GM19193 (cell line): ENCODE measurements around the gene C3AR1.

Source experiments
- POLR2A ChIP-seq: IDR thresholded peaks from 4 replicates; pipeline ENCODE4 v1.6.1; 2011; ENCODE audit not compliant: insufficient read depth, insufficient read length; ENCODE audit errors: extremely low read depth

Gene C3AR1

DNA sequence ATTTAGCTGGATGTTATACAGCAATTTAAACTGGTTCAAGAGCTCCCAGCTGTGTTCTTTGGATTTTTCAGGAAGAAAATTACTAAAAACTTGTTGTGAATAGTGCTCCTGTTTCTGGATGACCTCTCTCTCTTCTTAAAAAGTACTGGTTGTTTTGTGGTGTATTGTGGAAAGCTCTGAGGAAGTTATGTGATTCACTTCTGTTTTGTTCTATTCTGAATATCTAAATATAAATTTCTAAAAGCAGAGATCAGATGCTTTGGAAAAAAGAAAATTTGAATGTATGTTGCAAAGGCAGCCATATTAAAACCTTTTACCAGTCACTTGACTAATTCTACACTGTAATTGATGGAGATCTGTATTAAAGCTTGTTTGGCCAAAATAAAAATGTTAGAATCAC is 3.4 kb upstream of the C3AR1 start:
- TF ChIP-seq POLR2A: no peak

DNA sequence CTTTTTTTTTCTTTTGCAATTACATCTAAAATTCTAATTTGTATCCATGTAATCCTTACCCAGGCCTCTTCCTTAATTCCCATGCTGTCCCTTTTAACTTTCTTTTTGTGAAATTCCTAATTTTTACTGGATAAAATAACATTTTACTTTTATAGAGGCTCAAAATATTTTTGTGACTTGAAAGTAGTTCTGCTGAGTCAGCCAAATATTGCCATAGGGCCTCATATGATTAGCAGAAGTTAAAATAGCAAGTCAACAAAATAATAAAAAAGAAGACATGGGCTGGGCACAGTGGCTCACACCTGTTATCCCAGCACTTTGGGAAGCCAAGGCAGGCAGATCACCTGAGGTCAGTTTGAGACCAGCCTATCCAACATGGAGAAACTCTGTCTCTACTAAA is 2.0 kb downstream of the C3AR1 start:
- TF ChIP-seq POLR2A: no peak

DNA sequence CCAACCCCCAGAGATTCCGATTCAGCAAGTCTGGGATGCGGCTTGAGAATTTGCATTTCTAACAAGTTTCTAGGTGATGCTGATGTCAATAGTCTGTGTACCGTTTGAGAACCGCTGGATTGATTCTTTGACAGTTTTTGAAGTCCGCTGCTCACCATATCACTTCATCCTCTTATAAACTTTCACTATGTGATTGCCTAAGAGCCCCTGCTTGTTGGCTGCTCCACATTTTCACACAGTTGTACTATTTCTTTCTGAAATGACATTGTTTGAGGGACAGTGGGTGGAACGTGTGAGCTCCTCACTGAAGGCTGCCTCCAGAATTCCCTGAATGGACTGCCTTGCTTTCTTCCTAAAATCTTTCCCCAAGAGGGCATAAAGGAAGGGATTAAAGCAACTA is 7.7 kb downstream of the C3AR1 start:
- TF ChIP-seq POLR2A: no peak

DNA sequence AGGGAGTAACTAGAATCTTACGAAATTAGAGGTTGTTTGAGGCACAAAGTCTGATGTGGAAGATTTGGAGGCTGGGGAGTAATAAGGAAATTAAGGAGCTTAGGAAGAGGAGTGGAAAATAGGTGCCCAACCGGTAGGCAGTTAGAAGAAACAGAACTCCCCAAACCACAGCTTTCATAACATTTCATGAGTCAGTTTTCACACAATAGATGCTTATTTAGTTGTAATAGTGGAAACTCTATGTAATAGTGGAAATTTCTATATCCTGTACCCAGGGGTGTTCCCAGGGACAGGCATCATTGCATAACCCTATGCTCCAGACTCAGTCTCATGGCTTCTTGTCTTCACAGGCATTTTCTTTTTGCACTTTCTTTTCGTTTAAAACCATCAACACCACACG is 8.3 kb downstream of the C3AR1 start:
- no peak for TF ChIP-seq POLR2A

DNA sequence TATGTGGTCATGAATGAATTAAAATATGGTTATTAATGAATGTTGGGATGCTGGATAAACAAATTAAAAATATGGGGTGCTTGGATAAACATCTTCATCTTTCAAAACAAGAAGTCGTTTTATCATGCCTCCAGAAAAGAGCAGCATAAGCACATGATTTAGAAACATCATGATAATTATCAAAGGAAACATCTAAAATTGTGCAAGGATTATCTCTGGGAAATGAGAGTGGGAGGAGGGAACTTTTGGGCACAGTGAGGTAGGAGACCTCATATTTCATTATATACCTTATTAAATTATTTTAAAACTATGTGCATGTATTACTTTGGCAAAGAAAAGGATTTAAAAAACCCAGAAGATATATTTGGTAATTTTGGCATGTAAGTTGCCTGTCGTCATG is 8.9 kb downstream of the C3AR1 start:
- TF ChIP-seq POLR2A: no peak

DNA sequence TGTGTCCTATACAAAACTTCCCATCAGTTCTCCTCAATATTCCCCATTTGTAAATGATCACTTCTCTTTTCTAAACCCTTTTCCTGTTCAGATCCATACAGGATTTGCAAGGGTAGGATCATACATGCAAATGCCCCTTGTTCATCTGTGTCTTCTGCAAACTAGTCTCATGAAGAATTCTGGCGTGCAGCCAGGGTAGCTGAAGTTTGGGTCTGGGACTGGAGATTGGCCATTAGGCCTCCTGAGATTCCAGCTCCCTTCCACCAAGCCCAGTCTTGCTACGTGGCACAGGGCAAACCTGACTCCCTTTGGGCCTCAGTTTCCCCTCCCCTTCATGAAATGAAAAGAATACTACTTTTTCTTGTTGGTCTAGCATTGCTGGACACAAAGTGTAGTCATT is 11.3 kb downstream of the C3AR1 start:
- TF ChIP-seq POLR2A: no peak

DNA sequence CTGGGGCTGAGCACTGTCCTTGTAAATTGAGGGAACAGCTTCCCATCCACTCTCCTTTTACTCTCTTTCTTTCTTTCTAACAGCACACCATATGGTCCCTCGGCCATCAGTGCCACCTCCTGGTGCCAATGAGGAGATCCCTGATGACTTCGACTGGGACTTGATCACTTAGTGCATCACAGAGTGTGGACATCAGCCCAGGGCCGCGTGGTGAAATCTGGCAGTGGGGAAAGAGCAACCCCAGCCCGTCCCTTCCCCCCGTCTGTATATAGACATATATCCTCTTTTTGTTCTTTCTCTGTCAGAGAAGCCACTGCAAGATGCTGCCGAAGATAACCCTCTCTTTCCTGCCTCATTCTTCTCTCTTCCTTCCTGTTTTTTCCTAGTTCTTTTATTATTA is 13.5 kb downstream of the C3AR1 start:
- no peak for TF ChIP-seq POLR2A

DNA sequence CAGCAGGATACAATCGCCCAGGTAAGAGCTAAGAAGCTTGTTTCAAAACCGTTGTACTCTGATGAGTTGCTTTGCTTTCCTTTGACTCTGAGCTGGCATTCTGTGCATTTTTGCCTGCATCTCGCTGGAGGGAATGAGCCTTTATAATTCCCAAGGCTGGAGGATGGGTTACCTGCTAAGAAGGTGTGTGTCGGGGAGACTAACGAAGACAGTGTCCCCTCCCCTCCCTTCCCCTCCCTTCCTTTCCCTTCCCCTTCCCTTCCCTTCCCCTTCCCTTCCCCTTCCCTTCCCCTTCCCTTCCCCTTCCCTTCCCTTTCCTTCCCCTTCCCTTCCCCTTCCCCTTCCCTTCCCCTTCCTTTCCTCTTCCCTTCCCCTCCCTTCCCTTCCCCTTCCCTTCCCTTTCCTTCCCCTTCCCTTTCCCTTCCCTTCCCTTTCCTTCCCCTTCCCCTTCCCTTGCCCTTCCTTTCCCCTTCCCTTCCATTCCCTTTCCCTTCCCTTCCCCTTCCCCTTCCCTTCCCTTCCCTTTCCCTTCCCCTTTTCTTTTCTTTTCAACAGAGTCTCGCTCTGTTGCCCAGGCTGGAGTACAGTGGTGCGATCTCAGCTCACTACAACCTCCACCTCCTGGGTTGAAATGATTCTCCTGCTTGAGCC is 15.4 kb downstream of the C3AR1 start:
- no peak for TF ChIP-seq POLR2A

DNA sequence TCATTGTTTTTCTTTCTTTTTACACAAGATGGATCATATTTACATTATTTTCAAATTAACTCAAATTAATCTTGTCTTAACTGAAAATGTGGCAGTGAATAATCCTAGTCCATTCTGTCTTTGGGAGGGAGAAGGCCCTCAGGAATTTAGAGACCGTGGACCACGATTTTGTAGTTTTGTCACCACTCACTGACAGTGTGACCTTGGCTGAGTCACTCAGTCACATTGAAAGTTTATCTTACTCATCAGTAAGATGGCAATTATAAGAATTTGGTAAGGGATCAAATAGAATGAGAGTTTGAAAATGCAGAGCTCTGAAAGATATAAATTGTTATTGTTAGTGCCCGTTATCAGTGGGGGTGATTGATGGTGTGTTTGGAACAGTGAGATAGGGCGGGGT is 17.3 kb downstream of the C3AR1 start:
- TF ChIP-seq POLR2A: no peak

DNA sequence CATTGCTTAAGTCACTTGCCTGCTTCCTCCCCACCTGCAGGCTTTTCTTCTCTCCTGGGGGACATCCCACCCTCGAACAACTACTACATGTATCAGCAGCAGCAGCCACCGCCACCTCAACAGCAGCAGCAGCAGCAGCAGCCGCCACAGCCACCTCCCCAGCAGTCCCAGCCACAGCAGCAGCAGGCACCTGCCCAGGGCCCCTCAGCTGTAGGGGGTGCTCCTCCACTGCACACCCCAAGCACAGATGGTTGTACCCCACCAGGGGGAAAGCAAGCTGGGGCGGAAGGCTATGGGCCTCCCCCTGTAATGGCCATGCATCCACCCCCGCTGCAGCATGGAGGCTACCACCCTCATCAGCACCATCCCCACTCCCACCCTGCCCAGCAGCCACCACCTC is 18.3 kb downstream of the C3AR1 start:
- TF ChIP-seq POLR2A: no peak

DNA sequence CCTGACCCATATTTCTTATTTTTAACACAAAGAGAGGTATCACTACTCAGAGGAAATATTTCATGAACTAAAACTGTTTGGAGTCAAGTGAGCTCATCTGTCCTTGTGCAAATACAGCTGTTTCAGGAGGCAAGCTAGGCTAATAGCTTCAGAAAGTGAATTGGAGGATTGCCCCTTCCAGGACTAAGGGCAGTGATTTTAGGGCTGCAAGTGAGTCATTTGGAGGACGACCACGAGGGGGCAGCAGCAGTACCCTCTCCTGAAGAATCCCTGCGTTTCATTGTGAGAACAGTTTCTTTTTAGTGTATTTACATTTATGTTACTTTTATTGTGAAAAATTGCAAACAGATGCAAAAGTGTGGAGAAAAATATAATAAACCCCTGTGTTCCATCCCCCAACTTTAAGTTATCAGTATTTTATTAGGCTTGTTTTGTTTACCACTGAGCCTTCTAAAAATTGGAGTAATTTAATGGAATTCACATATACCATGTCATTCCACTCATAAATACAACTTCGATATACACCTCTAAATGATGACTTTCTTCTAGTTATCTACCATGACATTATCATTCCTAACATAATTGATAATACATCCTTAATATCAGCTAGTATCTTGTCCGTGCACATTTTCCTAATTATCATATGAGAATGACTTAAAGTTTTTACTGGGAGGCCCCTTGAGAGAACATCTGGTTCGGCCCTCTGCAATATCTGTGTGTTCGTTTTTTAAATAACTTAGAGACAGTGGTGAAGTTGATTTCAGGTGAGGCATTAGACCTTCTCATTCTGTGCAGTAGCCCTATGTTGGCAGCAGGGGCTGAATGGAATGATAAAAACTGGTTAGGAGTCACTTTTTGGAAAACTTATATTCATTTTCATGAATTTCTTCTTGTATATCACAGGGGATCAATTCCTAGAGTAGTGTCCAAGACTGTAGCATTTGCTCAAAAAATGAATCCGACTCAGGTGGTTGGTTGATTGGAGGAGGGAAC is 19.9 kb downstream of the C3AR1 start:
- TF ChIP-seq POLR2A: no peak

DNA sequence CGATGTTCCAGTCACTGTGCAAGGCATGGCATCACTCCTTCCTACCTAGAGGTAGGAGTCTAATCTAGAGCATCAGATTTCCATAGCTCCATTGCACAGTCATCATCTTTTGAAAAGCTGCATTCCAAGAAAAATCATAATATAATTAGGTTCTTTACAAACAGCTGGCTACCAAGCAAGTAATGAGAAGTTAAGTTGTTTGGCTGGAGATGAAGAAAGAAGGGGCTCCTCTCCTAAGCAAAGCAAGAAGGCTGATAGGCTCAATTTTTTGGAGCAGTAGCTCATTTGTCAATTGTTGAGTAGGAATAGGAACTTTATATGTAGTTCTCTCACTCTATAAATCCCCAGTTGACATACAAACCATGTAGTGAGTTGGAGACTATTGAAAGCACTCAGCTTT is 25.4 kb downstream of the C3AR1 start:
- no peak for TF ChIP-seq POLR2A

DNA sequence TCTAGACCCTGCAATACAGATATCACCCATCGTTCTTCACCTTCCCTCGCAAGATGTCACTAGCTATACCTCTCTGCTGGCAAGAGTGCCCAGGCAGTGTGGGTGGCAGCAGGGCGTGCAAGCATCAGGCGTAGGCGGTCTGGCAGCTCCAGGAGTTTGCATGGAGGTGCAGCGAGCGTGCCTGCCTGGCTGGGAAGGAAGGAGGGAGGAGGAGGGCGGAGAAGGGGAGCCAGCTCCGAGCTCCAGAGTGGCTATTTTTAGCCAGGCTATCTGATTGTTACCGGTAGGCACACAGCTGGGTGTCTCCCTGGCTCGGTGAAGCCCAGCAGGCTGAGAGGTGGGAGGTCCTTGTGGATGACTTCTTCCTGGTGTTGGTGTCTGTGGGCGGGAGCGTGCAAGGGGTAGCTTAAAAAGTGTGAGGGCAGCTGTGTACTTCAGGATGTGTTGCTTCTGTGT is 27.5 kb downstream of the C3AR1 start:
- no peak for TF ChIP-seq POLR2A

DNA sequence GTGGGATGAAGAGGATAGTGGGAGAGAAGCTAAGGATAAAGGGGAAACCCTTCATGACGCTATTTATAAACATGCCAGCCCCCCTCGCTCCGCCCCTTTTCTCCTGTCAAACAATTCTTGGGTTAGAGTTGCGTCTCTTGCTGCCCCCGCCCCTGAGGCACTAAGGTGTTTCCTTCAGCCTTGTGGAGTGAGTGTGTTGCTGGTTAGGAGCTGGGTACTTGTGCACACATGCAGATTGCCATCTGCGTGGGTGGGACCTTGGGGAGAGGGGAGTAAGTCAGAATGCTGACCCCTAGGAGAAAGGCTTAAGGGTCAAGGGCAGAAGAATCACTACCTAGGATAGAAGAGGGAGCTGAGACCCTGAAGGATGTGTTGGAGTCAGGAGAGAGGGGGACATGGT is 28.2 kb downstream of the C3AR1 start:
- no peak for TF ChIP-seq POLR2A

DNA sequence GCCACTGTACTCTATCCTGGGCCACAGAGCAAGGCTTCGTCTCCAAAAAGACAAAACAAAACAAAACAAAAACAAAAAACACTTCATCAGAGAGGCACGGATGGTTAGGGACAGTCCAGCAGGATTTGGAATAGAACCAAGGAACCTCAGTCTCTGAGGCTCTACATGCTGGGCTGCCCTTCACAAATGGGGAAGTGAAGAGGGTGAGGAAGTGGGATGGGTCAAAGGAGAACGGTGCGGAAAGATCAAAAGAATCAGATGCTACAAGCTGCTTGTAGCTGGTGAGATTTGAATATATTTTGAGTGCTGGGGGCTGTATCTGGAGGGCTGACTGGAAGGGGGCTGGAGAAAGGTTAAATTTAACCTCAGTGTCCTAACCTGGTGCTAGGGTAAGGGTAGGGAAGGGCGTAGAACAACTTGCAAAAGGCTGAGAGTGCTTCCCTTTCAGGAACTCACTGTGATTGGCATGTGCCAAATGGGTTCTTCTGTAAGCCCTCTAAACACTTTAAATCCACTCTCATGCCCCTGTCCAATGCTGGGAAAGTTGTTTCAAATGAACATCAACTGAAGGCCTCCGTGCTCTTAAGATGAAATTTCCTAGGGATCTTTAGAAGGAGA is 29.0 kb downstream of the C3AR1 start:
- TF ChIP-seq POLR2A: no peak

DNA sequence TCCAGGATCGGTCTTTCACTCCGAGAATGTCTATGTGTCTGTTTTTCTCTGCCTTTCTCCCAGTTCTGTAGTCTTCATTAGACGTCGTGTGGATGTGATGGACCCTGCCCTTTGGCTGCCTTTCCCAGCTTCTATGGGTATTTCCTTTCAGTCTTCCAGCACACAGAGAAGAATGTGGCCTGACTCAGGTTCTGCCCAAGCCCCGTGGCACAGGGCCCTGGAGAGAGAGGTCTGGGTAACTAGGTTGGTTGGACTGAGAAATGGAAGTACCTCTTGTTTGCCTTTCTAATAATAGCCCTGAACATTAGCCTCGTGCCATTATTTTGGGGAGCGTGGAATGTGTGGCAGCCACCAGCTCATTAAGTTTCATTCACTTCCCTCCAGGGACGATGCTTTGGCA is 29.8 kb downstream of the C3AR1 start:
- no peak for TF ChIP-seq POLR2A

DNA sequence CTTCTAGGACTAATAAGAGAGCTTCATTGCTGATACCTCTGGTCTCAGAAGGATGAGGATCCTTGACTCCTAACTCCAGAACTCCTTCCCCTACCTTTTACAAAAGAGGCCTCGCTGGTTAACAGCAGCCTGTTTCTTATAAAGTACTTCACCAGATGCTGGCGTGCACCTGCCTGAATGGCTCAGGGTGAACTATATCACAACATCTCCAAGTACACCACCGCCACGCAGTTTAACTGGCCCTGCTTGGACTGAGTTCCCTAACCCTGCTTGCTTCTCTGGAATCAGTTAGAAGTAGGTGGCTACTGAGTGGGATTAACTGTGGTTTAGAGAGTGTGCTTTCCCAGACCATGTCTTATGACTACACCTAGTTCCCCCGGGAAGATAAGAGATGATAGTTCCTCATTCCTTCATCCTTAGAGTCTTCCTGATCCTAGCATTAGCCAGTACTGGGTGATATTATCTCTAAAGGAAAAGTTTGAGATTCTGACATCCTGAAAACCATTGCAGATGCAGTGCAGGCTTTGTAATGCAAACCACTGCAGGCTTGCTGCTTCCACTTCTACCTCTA is 30.6 kb downstream of the C3AR1 start:
- TF ChIP-seq POLR2A: no peak
